Stomach (tissue), 9 donors: ENCODE results near the gene BROX. TPM values are rescaled to one million over a fixed set of nuclear protein-coding genes. Genes with fewer than 3 reads are reported as not detected.

Experiments
- DNase-seq, 2 donors: peaks; one replicate each; pipeline versions ENCODE4 v3.0.0 to v3.0.0-alpha.2; 2013 to 2019
- H3K27ac ChIP-seq, 5 donors: fragments of 200-600 bp in 4 of 5; sonication (generic) in 4 of 5; one replicate each; pipeline ENCODE4 v1.5.1; 2013 to 2019; ENCODE audit warnings: mild to moderate bottlenecking in 1 of 5, moderate library complexity in 1 of 5
- H3K27me3 ChIP-seq, 3 donors: fragments of 200-600 bp; sonication (generic); one replicate each; pipeline ENCODE4 v1.5.1; 2017 to 2019; ENCODE audit warnings: mixed run types in 1 of 3
- H3K36me3 ChIP-seq, 4 donors: fragments of 200-600 bp; sonication (generic); 1 replicate in 3 of 4; 2 replicates in 1 of 4; pipeline ENCODE4 v1.5.1; 2016 to 2019
- H3K4me1 ChIP-seq, 4 donors: fragments of 200-600 bp; sonication (generic); one replicate each; pipeline ENCODE4 v1.5.1; 2016 to 2019
- H3K4me3 ChIP-seq, 4 donors: fragments of 200-600 bp; sonication (generic) in 3 of 4; one replicate each; pipeline ENCODE4 v1.5.1; 2016 to 2019; ENCODE audit warnings: mild to moderate bottlenecking in 1 of 4
- H3K9me3 ChIP-seq, 4 donors: fragments of 200-600 bp; sonication (generic); one replicate each; pipeline ENCODE4 v1.5.1; 2016 to 2019
- EP300 ChIP-seq: sonication (generic); formaldehyde crosslinking; IDR thresholded peaks from one replicate; pipeline ENCODE4 v1.6.1; 2017; ENCODE audit warnings: antibody characterized with exemption
- POLR2A ChIP-seq, 4 donors: fragments of 450-650 bp; IDR thresholded peaks; one replicate each; pipeline ENCODE4 v1.6.1; 2016; ENCODE audit warnings: antibody characterized with exemption in 4 of 4, control low read depth in 2 of 4, mild to moderate bottlenecking in 1 of 4, moderate library complexity in 1 of 4
- POLR2AphosphoS5 ChIP-seq, 3 donors: sonication (generic); formaldehyde crosslinking; IDR thresholded peaks; one replicate each; pipeline ENCODE4 v1.6.1; 2016; ENCODE audit warnings: antibody characterized with exemption in 3 of 3
- WGBS, 5 donors: extraction: QIAGEN DNeasy Blood & Tissue Kit in 3 of 5; methylation state at CpG; one replicate each; pipeline versions ENCODE4 v1.1.5 to v1.1.7; 2013 to 2018; 5-methylcytosine and 5-hydroxymethylcytosine counted together
- intact Hi-C: fragments of 100-400 bp; cut with DNase I; formaldehyde crosslinking; loops from one replicate; pipeline ENCODE4 v1.15.1; 2023; ENCODE audit warnings: low total_unique reads
- polyA plus RNA-seq, 3 donors: library from polyadenylated mRNA; stranded (reverse); fragments of 200-250 nt; gene quantifications; one replicate each; pipeline ENCODE4 v1.2.3, GENCODE V29; 2013
- total RNA-seq, 5 donors: library from RNA; depleted of rRNA; stranded (reverse); fragments of >200 nt; gene quantifications; one replicate each; pipeline versions ENCODE4 v1.1.0 to v1.2.3, GENCODE V29; 2014 to 2016
- TF ChIP-seq, protein P1 (sequence below), 7 experiments: fragments of 450-650 bp in 4 of 7; fragments of 200-600 bp in 3 of 7; sonication (generic) in 3 of 7; IDR thresholded peaks; one replicate each; pipeline ENCODE4 v1.5.1; 2016 to 2019; ENCODE audit warnings: antibody characterized with exemption in 7 of 7, control low read depth in 2 of 7, mild to moderate bottlenecking in 1 of 7
- donor health status: healthy with polysubstance abuse.
- donor health status: Bipolar disorder and iron deficiency.
- donor health status: healthy.

BROX gene
- total and polyA plus RNA-seq, 8 donors, result 4.3 to 57.3 (median 17.4) TPM

GRCh38 chr1:222784371-222784770 lies 72.0 kb downstream of the BROX start:
- no peak for DNase-seq
- TF ChIP-seq, protein P1, sequence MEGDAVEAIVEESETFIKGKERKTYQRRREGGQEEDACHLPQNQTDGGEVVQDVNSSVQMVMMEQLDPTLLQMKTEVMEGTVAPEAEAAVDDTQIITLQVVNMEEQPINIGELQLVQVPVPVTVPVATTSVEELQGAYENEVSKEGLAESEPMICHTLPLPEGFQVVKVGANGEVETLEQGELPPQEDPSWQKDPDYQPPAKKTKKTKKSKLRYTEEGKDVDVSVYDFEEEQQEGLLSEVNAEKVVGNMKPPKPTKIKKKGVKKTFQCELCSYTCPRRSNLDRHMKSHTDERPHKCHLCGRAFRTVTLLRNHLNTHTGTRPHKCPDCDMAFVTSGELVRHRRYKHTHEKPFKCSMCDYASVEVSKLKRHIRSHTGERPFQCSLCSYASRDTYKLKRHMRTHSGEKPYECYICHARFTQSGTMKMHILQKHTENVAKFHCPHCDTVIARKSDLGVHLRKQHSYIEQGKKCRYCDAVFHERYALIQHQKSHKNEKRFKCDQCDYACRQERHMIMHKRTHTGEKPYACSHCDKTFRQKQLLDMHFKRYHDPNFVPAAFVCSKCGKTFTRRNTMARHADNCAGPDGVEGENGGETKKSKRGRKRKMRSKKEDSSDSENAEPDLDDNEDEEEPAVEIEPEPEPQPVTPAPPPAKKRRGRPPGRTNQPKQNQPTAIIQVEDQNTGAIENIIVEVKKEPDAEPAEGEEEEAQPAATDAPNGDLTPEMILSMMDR (IDR thresholded peaks at IDR 0.05), result no peak
- TF ChIP-seq EP300 (no peak), POLR2AphosphoS5 (IDR thresholded peaks at IDR 0.05) (no peak), POLR2A (IDR thresholded peaks at IDR 0.05) (no peak)
- Histone ChIP-seq H3K4me1 (peaks cover 0 to 13% (median 5%) of the 10 kb centered on the region in 4 donors), H3K36me3 (no peaks in the 10 kb centered on the region), H3K27me3 (peaks cover 0 to 3% (median 0%) of the 10 kb centered on the region in 3 donors), H3K4me3 (no peak overlapping the region), H3K9me3 (no peaks in the 10 kb centered on the region), H3K27ac (no peak overlapping the region)
- intact Hi-C loops, result no loop called here
- whole genome bisulfite sequencing, 5 donors, result 31 to 44% (median 40%) methylated on average over 3 of the region's 3 CpGs

Other genes with a start within 250 kb of the BROX start
- gene HHIPL2, start 164.5 kb upstream of the BROX start, total RNA-seq, result not detected
- gene HHIPL2, start 164.5 kb upstream of the BROX start, polyA plus RNA-seq, result under 1 TPM in 1 of 3 donors, not detected in 2; 0.20 TPM
- 10 to 100 TPM in 3 of 5 donors, 1 to 10 TPM in 2; 3.5 to 35.6 (median 17.4) TPM for gene TAF1A, start 122.6 kb upstream of the BROX start, total RNA-seq
- gene TAF1A, start 122.6 kb upstream of the BROX start, polyA plus RNA-seq, result 1 to 10 TPM; 1.3 to 3.2 (median 1.7) TPM
- gene MIA3, start 94.5 kb upstream of the BROX start, total RNA-seq, result 100 to 1,000 TPM in 1 of 5 donors, 10 to 100 TPM in 4; 25.0 to 122 (median 94.6) TPM
- 10 to 100 TPM in 2 of 3 donors, 1 to 10 TPM in 1; 8.7 to 24.3 (median 15.5) TPM for gene MIA3, start 94.5 kb upstream of the BROX start, polyA plus RNA-seq
- gene AIDA, start 73 bp upstream of the BROX start, total RNA-seq, result 10 to 100 TPM; 31.2 to 63.5 (median 36.6) TPM
- gene AIDA, start 73 bp upstream of the BROX start, polyA plus RNA-seq, result 10 to 100 TPM; 29.7 to 59.7 (median 52.9) TPM
- gene FAM177B, start 24.6 kb downstream of the BROX start, total RNA-seq, result 10 to 100 TPM in 2 of 5 donors, 1 to 10 TPM in 1, not detected in 2; 4.1 to 39.7 (median 21.9) TPM
- gene FAM177B, start 24.6 kb downstream of the BROX start, polyA plus RNA-seq, result 10 to 100 TPM in 1 of 3 donors, 1 to 10 TPM in 2; 2.0 to 53.9 (median 5.9) TPM
- gene DISP1, start 102.5 kb downstream of the BROX start, total RNA-seq, result 100 to 1,000 TPM in 1 of 5 donors, 10 to 100 TPM in 2, 1 to 10 TPM in 1, not detected in 1; 4.9 to 277 (median 18.8) TPM
- 1 to 10 TPM in 2 of 3 donors, under 1 TPM in 1; 0.87 to 2.6 (median 1.9) TPM for gene DISP1, start 102.5 kb downstream of the BROX start, polyA plus RNA-seq